Daoy (cell line): ENCODE data around the gene NTHL1. TPM values are rescaled to one million over a fixed set of nuclear protein-coding genes. Genes with fewer than 3 reads are reported as not detected.
A peak's percentile ranks its signal among the peaks of the same experiment; 100 is the strongest.

Source experiments
- DNase-seq: peaks from one replicate; pipeline ENCODE4 v3.0.0-alpha.2; 2015; ENCODE audit warnings: low read depth
- total RNA-seq: library from RNA; depleted of rRNA; stranded (reverse); fragments of >200 nt; shearing (Covaris generic); gene quantifications from 2 replicates; pipeline ENCODE4 v1.2.3, GENCODE V29; 2014

The NTHL1 gene
- total RNA-seq, 1 experiment from 2014 or later = 29.3 TPM

DNA sequence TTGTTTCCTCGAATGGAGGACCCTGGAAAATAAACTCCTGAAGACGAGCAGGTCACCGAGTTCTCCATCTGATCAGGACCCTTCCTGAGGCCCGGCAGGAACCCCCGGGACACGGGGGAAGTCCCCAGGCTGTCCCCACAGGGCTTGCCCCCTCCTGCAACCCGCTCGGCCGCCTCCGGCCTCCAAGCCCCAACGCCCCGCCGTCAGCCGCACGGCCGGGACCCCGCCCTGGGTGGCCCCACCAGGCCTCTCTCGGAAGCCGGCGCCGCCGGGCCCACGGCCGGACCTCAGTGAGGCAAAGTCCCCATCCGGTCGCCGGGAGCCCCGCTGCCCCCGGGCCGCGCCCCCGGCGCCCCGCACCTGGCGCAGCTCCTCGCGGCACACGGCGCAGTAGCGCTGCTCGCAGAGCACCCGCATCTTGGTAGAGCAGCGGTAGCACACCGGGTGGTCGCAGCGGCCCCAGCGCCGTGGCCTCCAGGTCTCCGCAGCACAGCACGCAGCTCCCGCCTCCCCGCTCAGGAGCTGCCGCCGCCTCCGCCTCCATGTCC, 38.4 kb downstream of the NTHL1 start:
- DNase-seq = no peak

DNA sequence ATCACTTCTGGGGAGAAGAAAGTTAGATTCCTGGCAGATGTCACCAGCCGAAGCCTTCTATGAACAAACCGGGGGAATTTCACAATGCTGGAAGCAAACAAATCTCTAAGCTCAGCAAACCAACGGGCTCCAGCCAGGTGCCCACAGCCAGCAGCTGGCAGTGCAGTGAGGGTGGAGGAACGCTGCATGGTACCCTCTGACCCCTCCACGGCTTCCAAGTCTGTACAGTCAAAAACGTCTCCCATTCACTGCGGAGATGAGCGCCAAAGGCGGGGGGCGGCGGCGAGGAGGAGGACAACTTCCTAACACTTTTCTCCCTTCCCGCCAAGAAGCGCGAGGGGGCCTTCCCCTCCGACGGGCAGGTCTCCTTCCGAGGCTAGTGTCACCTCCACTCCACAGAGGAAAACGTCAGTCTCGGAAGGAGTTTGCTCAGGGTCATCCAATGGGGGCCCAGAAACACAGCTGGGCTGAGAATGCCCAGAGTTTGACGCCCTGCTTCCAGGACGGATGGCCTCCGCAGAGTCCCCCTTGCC, 38.9 kb downstream of the NTHL1 start:
- no peak for DNase-seq

DNA sequence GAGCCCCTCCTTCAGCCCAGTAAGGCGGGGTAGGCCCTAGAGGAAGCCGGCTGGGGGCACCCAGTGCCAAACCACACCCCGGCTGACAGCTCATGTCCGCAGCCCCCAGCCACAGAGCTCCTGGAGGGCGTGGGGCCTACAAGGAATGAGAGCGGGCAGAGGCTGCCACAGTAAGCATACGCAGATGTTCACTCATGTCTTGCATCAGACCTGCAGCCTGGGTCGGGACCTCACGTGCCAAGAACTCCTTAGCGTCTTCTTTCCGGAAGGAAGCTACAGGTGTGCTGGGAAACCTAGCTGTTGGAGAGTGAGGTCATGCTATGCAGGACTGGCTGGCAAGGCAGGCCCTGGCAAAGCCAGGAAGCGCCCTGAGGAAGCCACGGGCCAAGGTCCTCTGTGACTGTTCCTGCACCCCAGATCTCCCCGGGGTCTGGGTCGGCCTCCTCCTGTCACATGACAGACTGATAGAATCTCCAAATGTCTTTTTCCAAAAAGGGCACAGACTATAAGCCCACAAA, 39.6 kb downstream of the NTHL1 start:
- DNase-seq = peak; percentile 80

DNA sequence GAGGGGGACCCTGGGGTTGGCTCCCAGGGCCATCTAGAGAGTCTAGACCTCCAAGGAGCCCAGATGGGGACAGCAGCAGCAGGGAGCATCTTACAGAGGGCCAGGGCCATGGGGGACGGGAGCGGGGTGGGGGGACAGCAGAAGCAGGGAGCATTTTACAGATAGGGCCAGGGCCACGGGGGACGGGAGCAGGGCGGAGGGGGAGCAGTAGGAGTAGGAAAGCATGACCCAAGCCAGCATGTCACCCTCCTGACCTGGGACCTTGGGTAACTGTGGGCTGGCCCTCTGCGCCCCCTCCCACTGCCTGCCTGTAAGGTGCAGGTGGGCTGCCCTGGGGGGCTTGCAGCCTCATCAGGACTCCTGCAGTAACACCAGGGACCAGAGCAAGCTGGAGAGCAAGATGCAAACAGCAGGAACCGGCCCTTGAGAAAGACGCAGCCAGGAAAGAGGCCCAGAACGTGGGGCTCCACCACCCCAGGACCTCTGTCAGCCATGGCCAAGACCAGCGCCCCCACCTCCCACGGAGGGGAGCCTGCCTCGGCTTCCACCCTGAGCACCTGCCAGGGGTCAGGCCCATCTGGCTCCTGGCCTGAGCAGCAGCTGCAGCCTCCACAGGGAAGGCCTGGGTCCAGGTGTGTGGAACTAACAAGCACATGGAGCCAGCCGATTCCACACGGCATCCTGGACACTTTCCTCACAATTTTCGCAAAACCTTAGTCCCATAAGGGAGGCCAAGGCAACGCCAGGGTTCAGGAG, 40.4 kb downstream of the NTHL1 start:
- no peak for DNase-seq

DNA sequence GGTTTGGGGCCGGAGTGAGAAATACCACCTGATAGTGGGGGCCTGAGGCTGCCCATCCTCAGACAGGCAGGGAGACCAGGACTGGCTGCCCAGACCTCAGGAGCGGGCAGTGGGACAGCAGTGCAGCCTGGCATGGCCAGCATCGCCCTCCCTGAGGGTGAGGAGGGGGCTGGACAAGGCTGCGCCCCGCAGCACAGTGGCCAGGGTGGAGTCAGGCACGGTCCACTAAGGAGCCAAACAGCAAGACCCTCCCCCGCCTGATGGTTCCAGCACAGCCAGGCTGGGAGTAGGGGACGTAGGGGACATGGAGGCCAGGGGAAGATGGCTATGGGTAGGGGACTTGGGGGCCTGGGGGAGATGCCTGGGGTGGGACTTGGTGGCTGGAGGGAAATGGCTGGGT, 41.3 kb downstream of the NTHL1 start:
- DNase-seq = no peak

DNA sequence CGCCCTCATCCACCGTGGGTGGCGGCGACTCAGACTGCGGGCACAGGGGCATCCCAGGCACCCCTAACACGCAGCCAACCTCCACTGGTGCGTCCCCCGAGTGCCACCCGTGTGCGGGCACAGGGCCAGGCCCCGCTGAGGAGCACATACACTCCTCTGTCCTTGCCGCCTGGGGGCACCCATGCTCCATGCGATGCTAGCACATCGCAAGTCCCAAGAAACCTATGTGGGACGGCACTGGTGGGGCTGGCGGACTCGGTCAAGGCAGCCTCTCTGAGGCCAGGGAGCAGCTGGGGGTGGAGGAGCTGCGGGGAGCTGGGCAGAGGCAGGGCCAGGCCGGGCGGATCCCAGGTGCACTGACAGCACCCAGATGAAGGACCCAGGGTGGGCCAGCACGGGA, 42.0 kb downstream of the NTHL1 start:
- DNase-seq = no peak

DNA sequence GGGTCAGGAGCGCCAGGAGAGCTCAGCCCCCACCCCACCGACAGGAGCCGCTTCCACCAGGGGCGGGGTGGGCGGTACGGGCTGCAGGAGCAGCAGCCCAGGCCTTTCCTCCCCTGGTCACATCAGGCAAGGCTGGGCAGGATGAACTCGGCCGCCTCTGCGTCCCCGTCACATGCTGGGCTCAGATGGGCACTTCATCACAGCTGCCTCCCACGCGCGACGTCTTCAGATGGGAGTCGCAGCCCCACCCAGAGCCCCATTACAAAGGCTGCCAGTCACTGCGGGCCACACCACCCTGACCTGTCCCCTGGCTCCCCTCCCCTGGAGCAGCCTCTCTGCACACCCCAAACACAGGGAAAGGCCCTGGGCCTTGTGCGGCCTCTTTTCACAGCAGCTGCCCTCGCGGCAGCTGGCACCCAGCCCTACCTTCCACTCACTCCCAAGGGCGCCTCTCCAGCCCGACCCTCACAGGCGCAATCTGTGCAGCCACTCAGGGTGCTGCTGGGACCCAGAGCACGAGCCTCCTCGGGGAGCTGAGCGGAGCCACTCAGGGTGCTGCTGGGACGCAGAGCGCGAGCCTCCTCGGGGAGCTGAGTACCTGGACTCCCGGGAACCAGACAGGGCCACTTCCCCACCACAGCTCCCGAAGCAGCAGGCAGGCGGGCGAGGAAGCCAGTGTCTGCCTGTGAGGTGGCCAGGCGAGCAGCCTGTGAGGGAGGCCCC, 42.7 kb downstream of the NTHL1 start:
- no peak for DNase-seq

DNA sequence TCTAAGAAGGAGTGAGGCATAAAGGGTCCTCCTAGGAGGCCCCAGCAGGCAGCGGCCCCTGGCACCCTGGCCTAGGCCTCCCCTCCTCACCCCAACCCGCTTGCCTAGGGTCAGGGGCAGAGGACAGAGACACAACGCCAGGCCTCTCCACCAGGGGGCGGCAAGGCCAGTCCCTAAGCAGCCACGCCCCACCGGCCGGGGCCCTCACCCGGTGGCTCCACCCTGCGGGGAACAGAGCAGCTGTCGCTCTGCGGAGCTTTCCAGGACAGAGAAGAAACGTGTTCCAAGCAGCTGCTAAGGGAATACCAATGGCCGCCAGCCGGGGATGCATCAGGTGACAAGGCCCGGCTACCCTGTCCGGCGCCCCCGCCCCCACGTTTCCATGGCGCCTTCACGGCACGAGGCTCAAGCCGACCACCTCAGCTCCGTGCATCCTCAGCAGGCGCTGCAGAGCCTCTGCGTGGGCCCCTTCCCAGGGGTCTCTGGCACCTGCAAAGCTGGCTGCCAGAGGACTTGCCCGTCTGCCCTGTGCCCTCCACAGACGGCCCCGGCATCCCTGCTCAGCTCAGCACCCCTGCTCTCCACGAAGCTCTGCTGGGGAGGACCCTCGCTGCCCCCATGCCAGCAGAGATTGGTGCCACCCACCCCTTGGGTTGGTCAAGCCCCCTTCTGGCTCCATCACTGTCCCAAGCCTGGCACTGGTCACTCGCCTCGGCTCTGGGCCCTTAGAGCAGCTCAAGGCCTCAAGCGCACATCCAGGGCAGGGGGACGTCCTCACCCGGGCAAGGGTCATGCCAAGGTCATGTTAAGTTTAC, 43.6 kb downstream of the NTHL1 start:
- DNase-seq = peak; percentile 89

DNA sequence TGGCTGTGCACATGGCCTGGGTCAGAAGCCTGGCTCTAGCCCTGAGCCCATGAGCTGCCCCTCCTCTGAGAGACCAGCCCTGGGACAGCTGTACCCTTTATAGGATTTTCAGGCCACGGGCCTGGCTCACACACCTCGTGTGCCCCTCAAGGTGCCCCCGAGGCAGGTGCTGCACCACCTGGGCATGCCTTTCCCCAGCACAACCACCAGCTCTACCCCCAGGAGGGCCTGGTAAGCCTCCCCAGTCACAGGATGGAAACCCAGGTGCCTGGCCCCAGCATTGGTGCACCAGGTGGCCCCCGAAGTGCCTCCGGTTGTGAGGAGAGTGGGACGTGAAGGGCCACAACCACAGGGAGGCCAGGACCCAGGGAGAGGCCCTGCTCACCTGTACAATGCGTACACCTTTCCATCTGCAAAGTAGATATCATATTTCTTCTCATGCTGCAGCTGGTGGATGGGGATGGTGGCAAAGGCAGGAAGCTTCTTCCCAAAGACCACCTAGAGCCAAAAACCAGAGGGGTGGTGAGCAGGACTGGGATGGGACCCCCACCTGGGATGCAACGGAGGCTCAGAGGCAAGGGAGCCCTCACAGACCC, 44.3 kb downstream of the NTHL1 start:
- DNase-seq = no peak

DNA sequence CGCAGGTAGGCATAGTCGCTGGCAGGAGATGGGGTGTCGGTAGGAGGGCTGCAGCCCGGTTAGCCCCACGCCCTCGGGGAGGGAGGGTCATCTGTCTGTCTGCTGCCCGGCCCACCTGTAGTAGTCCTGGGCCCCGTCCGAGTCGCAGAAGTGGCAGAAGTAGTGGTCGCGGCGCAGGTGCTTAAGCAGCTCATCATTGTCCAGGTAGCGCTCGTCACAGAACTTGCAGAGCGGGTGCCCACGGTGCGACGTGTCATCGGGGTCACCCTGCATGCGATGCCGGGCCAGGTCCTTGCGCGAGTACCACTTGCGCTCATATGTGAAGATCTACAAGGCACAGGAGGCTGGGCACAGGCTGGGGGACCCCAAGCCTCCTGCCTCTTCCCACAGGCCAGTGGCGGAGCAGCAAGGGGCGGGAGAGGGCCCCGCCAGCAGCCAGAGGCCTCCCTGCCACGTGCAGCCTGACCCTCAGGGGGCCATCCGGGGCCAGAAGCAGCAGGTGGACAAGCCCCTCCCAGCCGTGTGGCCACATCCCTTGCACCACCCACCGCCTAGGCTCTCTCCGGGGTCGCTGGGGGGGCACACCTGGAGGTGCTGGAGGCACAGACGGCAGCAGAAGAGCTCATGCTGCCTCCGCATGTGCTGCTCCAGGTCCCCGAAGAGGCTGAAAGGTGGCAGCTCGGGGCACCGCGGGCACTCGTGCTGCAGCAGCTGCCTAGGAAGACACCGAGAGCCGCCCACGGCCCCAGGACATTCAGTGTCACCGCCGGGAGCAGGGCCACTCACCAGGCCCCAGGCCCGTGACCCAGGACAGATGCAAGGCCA, 45.0 kb downstream of the NTHL1 start:
- DNase-seq = no peak

DNA sequence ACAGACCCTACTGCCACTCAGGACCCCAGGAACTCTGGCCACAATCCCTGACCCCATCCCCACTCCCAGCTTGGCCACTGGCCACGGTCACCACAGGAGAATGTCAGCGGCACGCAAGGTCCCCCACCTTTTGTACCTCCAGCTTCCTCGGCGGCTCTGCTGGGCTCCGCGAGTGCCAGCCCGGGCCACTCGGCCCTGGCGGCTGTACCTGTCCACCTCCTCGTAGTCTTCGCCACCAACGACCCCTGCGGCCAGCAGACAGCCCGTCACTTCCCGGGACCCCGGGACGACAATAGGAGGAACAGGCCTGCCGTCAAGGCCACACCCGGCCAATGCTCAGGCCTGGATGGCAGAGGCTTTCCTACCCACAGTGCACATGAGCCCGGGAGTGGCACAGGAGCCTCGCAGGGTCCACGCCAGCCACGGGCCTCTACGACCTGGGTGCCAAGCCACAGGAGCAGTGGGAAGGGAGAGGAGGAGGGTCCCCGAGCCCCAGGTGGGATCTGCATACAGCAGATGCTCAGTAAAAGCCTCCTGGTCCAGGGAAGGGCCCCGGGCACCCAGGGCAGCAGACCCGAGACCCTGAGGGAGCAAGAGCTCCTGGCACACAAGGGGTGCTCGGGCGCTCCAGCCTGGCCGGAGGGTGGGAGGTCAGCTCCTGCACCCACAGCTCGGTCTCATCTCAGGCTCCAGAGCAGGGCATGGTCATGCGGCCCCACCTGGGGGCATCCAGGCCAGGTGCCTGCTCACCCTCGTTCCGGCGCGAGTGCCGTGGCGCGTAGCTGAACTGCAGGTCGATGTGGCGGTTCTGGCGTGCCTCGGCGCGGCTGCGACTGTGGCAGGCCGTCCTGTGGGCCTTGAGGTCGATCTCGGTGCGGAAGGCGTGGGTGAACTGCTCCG, 45.9 kb downstream of the NTHL1 start:
- DNase-seq = no peak

DNA sequence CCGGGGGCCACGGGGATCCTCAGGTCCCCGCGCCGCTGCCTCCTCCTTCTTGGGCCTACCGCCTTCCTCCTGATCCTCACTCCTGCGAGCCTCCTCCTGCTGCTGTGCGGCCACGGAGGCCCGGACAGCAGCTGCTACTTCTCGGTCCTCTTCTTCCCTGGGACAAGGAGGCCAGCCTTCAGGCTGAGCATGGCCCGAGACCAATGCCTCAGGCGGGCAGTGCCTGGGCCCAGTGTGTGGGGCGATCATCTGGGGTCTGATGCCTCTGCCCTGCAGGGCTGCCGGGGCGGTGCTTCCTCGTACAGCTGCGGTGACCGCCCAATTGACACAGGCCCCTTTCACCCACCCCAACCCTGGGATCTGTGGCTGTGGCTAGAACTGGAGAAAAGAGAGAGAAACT, 46.6 kb downstream of the NTHL1 start:
- no peak for DNase-seq

DNA sequence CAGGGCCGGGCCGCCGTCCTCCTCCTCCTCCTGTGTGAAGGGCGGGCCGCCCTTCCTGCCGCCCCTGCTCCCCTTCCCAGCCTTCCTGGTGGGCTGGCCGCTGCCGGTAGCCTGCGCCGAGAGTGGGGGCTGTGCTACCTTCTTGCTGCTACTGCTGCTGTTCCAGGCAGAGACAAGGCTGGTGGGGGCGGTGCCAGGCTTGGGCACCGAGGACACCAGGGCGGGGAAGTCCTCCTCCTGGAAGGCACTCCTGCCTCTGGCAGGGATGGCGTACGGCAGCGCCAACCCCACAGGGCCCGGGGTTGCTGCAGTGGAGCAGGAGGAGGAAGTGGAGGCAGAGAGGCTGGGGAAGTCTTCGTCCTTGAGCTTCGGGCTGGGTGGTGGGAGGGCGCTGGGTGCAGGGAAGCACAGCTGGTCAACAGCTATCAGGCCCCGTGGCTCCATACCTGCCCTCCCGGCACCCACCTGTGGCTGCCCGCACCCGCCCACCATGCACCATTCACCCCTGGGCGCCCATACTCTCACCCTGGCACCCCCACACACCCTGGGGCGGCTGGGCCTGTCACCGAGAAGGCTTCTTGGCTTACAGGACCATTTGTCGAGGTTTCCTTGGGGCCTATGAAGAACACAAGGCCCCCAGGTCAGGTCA, 47.6 kb downstream of the NTHL1 start:
- DNase-seq = no peak

DNA sequence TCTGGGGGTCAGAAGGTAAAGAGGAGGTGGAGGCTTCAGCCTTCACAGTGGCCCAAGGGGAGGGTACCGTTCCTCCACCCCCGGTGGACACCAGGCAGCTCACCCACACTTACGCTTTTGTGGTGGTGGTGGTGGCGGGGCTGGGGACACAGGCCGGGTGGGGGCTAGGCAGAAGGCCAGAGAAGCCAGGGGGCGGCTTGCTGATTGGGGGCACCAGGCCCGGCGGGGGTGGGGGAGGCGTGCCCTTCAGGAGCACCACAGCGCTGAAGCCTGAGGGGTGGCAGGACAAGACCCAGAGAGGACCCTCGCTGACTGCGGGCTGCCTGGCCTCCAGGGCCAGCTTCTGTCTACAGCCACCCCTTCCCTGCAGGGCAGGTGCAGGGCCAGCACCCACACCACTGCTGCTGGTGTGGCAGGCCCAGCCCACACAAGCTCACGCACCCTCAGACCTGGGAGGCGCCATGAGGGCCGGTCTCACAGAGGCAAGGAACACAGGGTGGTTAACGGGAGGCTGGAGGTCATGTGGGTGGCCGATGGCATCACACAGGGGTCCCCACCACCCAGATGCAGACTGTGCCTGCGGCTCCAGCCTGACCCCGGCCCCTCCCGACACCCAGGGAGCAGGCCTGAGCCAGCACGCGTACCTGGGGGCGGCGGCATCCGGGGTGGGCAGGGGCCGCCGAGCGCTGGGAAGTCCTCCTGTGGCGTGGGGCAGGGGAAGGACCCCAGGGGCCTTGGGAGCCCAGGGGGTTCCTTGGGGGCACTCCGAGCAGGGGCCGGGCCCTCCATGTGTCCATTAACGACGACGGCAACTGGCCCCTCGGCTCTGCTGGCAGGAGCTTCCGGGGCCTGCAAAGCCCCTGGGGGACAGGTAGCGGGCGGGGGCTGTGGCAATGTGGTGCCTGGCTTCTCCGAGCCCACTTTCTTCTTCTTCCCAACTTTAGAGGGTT, 48.5 kb downstream of the NTHL1 start:
- no peak for DNase-seq

DNA sequence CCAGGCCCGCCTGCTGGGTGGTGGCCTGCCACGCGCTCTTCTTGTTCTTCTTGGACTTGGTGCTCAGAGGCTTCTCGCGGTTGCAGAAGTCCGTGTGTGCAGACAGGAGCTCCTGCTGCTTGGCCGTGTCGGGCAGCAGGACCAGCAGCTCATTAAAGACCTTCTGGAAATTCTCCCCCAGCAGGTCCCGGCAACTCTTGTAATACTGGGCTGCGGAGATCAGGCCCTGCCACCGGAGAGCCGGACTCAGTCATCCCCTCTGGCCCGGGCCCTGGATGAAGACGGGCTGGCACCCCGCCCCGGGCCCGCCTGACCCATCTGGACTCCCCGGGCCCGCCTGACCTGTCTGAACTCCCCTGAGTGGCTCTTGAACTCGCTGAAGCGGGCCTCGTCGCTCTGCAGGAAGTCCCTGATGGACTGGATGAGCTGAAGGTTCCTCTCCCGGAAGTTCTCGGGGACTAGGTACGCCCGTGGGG, 49.2 kb downstream of the NTHL1 start:
- DNase-seq = no peak

DNA sequence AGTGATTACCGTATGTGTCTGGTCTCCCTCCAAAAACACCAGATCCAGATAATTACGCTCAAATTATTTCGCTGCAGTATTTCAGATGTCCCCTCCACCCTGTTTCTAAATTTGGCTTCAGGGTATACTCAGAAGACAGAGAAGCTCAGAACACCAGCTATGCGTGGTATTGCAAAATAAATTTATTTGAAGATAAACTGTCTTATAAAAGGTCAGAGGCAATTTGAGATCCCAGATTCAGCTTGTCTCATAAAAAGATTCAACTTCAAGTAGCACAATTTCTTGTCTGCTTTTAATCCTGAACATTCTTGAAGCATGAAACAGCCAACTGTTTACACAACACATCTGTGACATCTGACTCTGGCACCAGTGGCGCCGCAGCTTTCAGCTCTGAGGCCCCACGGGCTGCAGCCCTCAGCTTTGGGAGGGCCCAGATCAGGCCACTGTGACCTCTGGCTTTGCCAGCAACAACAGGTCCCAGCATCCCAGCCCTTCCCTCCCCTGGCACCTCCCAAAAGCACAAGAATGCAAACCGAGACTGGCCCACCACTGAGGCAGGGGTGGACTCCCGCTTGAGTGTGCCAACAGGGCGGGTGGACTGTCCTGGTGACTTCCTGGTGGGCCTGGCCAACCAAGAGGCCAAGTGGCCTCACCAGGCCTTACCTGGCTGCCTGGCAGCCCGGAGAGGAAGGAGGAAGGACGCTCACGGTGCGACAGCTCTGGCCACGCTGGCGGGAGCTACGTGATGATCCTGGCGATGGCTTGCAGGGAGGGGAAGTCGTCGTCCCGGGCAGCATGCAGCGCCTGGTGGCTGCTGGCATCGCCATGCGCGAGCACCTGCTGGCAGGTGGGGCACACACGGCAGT, 49.9 kb downstream of the NTHL1 start:
- no peak for DNase-seq

DNA sequence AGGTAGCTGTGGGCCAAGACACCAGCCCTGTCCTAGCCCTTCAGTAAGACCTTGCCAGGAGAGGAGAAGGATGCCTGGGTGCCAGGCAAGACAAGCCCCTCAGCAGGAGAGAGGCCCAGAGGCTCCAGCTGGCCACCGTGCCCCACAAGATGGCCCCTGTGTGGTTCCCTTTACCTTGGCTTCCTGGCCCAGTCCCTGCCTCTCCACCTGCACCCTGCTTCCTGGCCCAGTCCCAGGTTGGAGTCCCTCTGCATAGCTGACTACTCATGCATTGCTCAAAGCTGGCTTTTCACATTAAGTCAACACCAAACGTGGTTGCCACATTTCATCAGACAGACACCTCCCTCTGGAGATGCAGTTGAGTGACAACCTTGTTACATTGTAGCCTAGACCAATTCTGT, 53.9 kb downstream of the NTHL1 start:
- DNase-seq = no peak
